ENCODE data around the gene TRIM46. TPM values are rescaled to one million over a fixed set of nuclear protein-coding genes. Genes with fewer than 3 reads are reported as not detected.

Gene TRIM46
- total RNA-seq: 0.08 TPM
- long read RNA-seq: 0 reads

GRCh38 chr1:155173478-155174323, at the start of gene TRIM46:
TRIM46 (plus strand) TSS chr1:155173849; CDS start chr1:155173967, 118 bp downstream.
- intact Hi-C loops (cut with DNase I): no loop called here
- no peak for DNase-seq

GRCh38 chr1:155124503-155125463, 48.9 kb upstream of the TRIM46 start:
- DNase-seq (no peak), ATAC-seq (ENCODE audit: poor library complexity) (no peak)
- intact Hi-C loops (cut with DNase I): loop anchor here (5.0 kb wide), 2 partner anchors 32 to 43 kb away; no protein-coding TSS in a partner anchor

More at GRCh38 chr1:155173478-155174323, at the start of gene TRIM46:
- no peak for ATAC-seq (ENCODE audit: poor library complexity)

GRCh38 chr1:155125511-155125945, 48.1 kb upstream of the TRIM46 start:
- intact Hi-C loops (cut with DNase I): loop anchor here (5.0 kb wide), 2 partner anchors 33 to 42 kb away; no protein-coding TSS in a partner anchor
- DNase-seq (no peak), ATAC-seq (ENCODE audit: poor library complexity) (no peak)

- ATAC-seq (ENCODE audit: poor library complexity) (peak; percentile 1), DNase-seq (peak; percentile 78)
- intact Hi-C loops (cut with DNase I): loop anchor here (5.0 kb wide), 2 partner anchors 34 to 41 kb away; no protein-coding TSS in a partner anchor
These were observed 47.6 kb upstream of the TRIM46 start for GRCh38 chr1:155125946-155126555.

- peak; percentile 50 for DNase-seq
- ATAC-seq (ENCODE audit: poor library complexity): peak; percentile 0
- intact Hi-C loops (cut with DNase I): loop anchor here (5.0 kb wide), 2 partner anchors 34 to 41 kb away; no protein-coding TSS in a partner anchor
These were observed 47.0 kb upstream of the TRIM46 start for GRCh38 chr1:155126556-155127104.

GRCh38 chr1:155127105-155127966, 46.3 kb upstream of the TRIM46 start, which contains the start of gene EFNA1:
EFNA1 (plus strand) TSS chr1:155127876; CDS start chr1:155127978, 102 bp downstream.
- intact Hi-C loops (cut with DNase I): loop anchor here (5.0 kb wide), 2 partner anchors 35 to 40 kb away; no protein-coding TSS in a partner anchor
- peak; percentile 84 for DNase-seq
- peak; percentile 79 for ATAC-seq (ENCODE audit: poor library complexity)

- intact Hi-C loops (cut with DNase I): loop anchor here (5.0 kb wide), 2 partner anchors 36 to 39 kb away; no protein-coding TSS in a partner anchor
- DNase-seq: no peak
- ATAC-seq (ENCODE audit: poor library complexity): no peak
These were observed 45.5 kb upstream of the TRIM46 start for GRCh38 chr1:155127967-155128754.

- intact Hi-C loops (cut with DNase I): loop anchor here (5.0 kb wide), 2 partner anchors 37 to 38 kb away; no protein-coding TSS in a partner anchor
- ATAC-seq (ENCODE audit: poor library complexity) (peak; percentile 9), DNase-seq (peak; percentile 55)
These were observed 44.7 kb upstream of the TRIM46 start for GRCh38 chr1:155128755-155129473.

- ATAC-seq (ENCODE audit: poor library complexity) (no peak), DNase-seq (no peak)
- intact Hi-C loops (cut with DNase I): no loop called here
These were observed 43.2 kb upstream of the TRIM46 start for GRCh38 chr1:155130272-155131006.

- intact Hi-C loops (cut with DNase I): no loop called here
- ATAC-seq (ENCODE audit: poor library complexity) (peak; percentile 1), DNase-seq (peak; percentile 74)
These were observed 42.4 kb upstream of the TRIM46 start for GRCh38 chr1:155131285-155131684.

GRCh38 chr1:155131856-155132255, 41.8 kb upstream of the TRIM46 start:
- intact Hi-C loops (cut with DNase I): no loop called here
- ATAC-seq (ENCODE audit: poor library complexity): no peak

GRCh38 chr1:155133799-155134281, 39.8 kb upstream of the TRIM46 start:
- ATAC-seq (ENCODE audit: poor library complexity) (no peak), DNase-seq (no peak)
- intact Hi-C loops (cut with DNase I): no loop called here

More at GRCh38 chr1:155131856-155132255, 41.8 kb upstream of the TRIM46 start:
- DNase-seq: no peak

GRCh38 chr1:155134322-155134721, 39.3 kb upstream of the TRIM46 start:
- intact Hi-C loops (cut with DNase I): no loop called here
- ATAC-seq (ENCODE audit: poor library complexity) (no peak), DNase-seq (no peak)

GRCh38 chr1:155134880-155135414, 38.7 kb upstream of the TRIM46 start:
- peak; percentile 55 for ATAC-seq (ENCODE audit: poor library complexity)
- peak; percentile 88 for DNase-seq
- intact Hi-C loops (cut with DNase I): no loop called here
